IMR-90 (cell line): Measurements from ENCODE around the gene VWDE. TPM values are rescaled to one million over a fixed set of nuclear protein-coding genes. Genes with fewer than 3 reads are reported as not detected.

Source experiments
- ATAC-seq: fragments of 200-7000 bp; cut with Tn5 transposase; 2 replicates; pipeline ENCODE4 v1.9.1; 2020; ENCODE audit warnings: low read depth, mild to moderate bottlenecking, moderate library complexity
- BruUV-seq: library from RNA; stranded (reverse); fragments of 400-500 nt; replicated peaks from 2 replicates; lab custom pipeline; 2021; lab: Mats Ljungman, UMichigan
- CTCF ChIA-PET: fragments of 300-600 bp; formaldehyde crosslinking; extraction: SDS; loops from one replicate; lab custom pipeline; 2021; ENCODE audit warnings: antibody characterized with exemption; lab: Yijun Ruan, JAX
- POLR2A ChIA-PET: fragments of 300-600 bp; sonication (Branson Sonifier 250); formaldehyde crosslinking; loops from one replicate; lab custom pipeline; 2022; ENCODE audit warnings: antibody characterized with exemption; ENCODE audit not compliant: unreplicated experiment; lab: Charles Lee
- DNase-seq: peaks from one replicate; pipeline ENCODE4 v3.0.0; 2013
- H2AFZ ChIP-seq: replicated peaks from 2 replicates; pipeline ENCODE3; 2013; ENCODE audit warnings: low read length, mild to moderate bottlenecking; ENCODE audit not compliant: poor library complexity
- H2AK5ac ChIP-seq: 2 replicates; pipeline ENCODE4 v1.6.1; 2013; ENCODE audit warnings: low read depth, low read length, inconsistent platforms
- H2AK9ac ChIP-seq: replicated peaks from 2 replicates; pipeline ENCODE3; 2013; ENCODE audit warnings: mild to moderate bottlenecking, low read depth, low read length, moderate library complexity; ENCODE audit not compliant: poor library complexity
- H2BK120ac ChIP-seq: 2 replicates; pipeline ENCODE4 v1.6.1; 2013; ENCODE audit warnings: low read depth, low read length, inconsistent platforms
- H2BK15ac ChIP-seq: 3 replicates; pipeline ENCODE4 v1.6.1; 2013; ENCODE audit warnings: low read depth, low read length, inconsistent platforms
- H2BK20ac ChIP-seq: 2 replicates; pipeline ENCODE4 v1.6.1; 2013; ENCODE audit warnings: low read depth, mild to moderate bottlenecking, inconsistent platforms, low read length, moderate library complexity
- H2BK5ac ChIP-seq: 2 replicates; pipeline ENCODE4 v1.6.1; 2013; ENCODE audit warnings: mild to moderate bottlenecking, low read depth, low read length, inconsistent platforms; ENCODE audit not compliant: poor library complexity, severe bottlenecking
- H3K14ac ChIP-seq: replicated peaks from 2 replicates; pipeline ENCODE4 v1.6.1; 2013; ENCODE audit warnings: low read depth, low read length, inconsistent platforms
- H3K18ac ChIP-seq: 2 replicates; pipeline ENCODE4 v1.6.1; 2013; ENCODE audit warnings: low read depth, low read length, control low read depth
- H3K23ac ChIP-seq: 2 replicates; pipeline ENCODE4 v1.6.1; 2013; ENCODE audit warnings: low read depth, low read length, inconsistent platforms
- H3K27ac ChIP-seq: 2 replicates; pipeline ENCODE4 v1.5.1; 2013; ENCODE audit warnings: mild to moderate bottlenecking, control low read depth, low read length; ENCODE audit not compliant: insufficient read depth
- H3K27me3 ChIP-seq: 2 replicates; pipeline ENCODE4 v1.6.1; 2013; ENCODE audit warnings: low read length; ENCODE audit not compliant: control insufficient read depth, insufficient read depth
- H3K36me3 ChIP-seq: 2 replicates; pipeline ENCODE4 v1.6.1; 2013; ENCODE audit warnings: low read length, mixed read lengths; ENCODE audit not compliant: control insufficient read depth, insufficient read depth
- H3K4ac ChIP-seq: 2 replicates; pipeline ENCODE4 v1.6.1; 2013; ENCODE audit warnings: low read depth, low read length, inconsistent platforms
- H3K4me1 ChIP-seq: 2 replicates; pipeline ENCODE4 v1.6.1; 2013; ENCODE audit warnings: low read length, mixed read lengths; ENCODE audit not compliant: control insufficient read depth, insufficient read depth
- H3K4me2 ChIP-seq: 2 replicates; pipeline ENCODE4 v1.6.1; 2013; ENCODE audit warnings: low read depth, mild to moderate bottlenecking, control low read depth, low read length, moderate library complexity
- H3K4me3 ChIP-seq: 2 replicates; pipeline ENCODE4 v1.5.1; 2013; ENCODE audit warnings: low read depth, mild to moderate bottlenecking, control low read depth, low read length, moderate library complexity; ENCODE audit not compliant: insufficient read depth
- H3K56ac ChIP-seq: 2 replicates; pipeline ENCODE4 v1.6.1; 2013; ENCODE audit warnings: low read length, inconsistent platforms; ENCODE audit not compliant: insufficient read depth; ENCODE audit errors: extremely low read depth
- H3K79me1 ChIP-seq, 2 experiments: 2 replicates each; pipeline ENCODE4 v1.6.1; 2013; ENCODE audit warnings: low read length in 2 of 2, inconsistent platforms in 1 of 2, low read depth in 1 of 2
- H3K9ac ChIP-seq: 2 replicates; pipeline ENCODE4 v1.6.1; 2013; ENCODE audit warnings: low read depth, low read length, control low read depth
- H3K9me1 ChIP-seq: 2 replicates; pipeline ENCODE4 v1.6.1; 2013; ENCODE audit warnings: low read length, inconsistent platforms; ENCODE audit not compliant: insufficient read depth
- H3K9me3 ChIP-seq: 2 replicates; pipeline ENCODE4 v1.6.1; 2013; ENCODE audit warnings: low read length; ENCODE audit not compliant: control insufficient read depth, insufficient read depth
- H4K20me1 ChIP-seq: 2 replicates; pipeline ENCODE4 v1.6.1; 2013; ENCODE audit warnings: low read length, inconsistent platforms; ENCODE audit not compliant: insufficient read depth
- H4K5ac ChIP-seq: 2 replicates; pipeline ENCODE4 v1.6.1; 2013; ENCODE audit warnings: mild to moderate bottlenecking, low read depth, low read length, control low read depth
- H4K8ac ChIP-seq, 2 experiments: 2 replicates each; pipeline ENCODE4 v1.6.1; 2013; ENCODE audit warnings: low read depth in 2 of 2, low read length in 2 of 2, control low read depth in 1 of 2, inconsistent platforms in 1 of 2
- H4K91ac ChIP-seq: 2 replicates; pipeline ENCODE4 v1.6.1; 2013; ENCODE audit warnings: low read depth, low read length, inconsistent platforms; ENCODE audit not compliant: insufficient read depth
- MAFK ChIP-seq: IDR thresholded peaks from 2 replicates; pipeline ENCODE4 v1.6.1; 2012; ENCODE audit warnings: low read depth, low read length, improper control_type of control experiment
- MAZ ChIP-seq: IDR thresholded peaks from 2 replicates; pipeline ENCODE4 v1.6.1; 2012; ENCODE audit warnings: low read depth, mild to moderate bottlenecking, low read length, improper control_type of control experiment, moderate library complexity, borderline replicate concordance
- RAD21 ChIP-seq: IDR thresholded peaks from 2 replicates; pipeline ENCODE4 v1.6.1; 2012; ENCODE audit warnings: low read length, improper control_type of control experiment
- SMC3 ChIP-seq: fragments of 150-350 bp; IDR thresholded peaks from 2 replicates; pipeline ENCODE4 v1.6.1; 2016; ENCODE audit warnings: low read depth, mild to moderate bottlenecking, antibody characterized with exemption, low read length, moderate library complexity
- USF2 ChIP-seq: fragments of 150-350 bp; IDR thresholded peaks from 2 replicates; pipeline ENCODE4 v1.6.1; 2017; ENCODE audit warnings: mild to moderate bottlenecking, antibody characterized with exemption, low read length, low read depth
- WGBS, 2 experiments: methylation state at CpG; one replicate each; pipeline versions ENCODE4 v1.1.5 to v1.1.7; 2013; ENCODE audit warnings: missing lambda C conversion rate in 2 of 2; ENCODE audit not compliant: insufficient read length in 1 of 2; ENCODE audit errors: extremely low coverage in 2 of 2; 5-methylcytosine and 5-hydroxymethylcytosine counted together
- dilution Hi-C: fragments of 300-500 bp; cut with HindIII; formaldehyde crosslinking; loops from one replicate; pipeline ENCODE4 v1.14.3; 2018; ENCODE audit warnings: low sequenced_read_pairs; ENCODE audit not compliant: unreplicated experiment
- in situ Hi-C: fragments of 300-500 bp; cut with MboI; formaldehyde crosslinking; loops from 3 replicates; pipeline ENCODE4 v1.14.3; 2019; ENCODE audit warnings: low sequenced_read_pairs, inconsistent platforms, mixed read lengths
- intact Hi-C: fragments of 100-400 bp; cut with micrococcal nuclease; formaldehyde crosslinking; loops from 2 replicates; pipeline ENCODE4 v1.10.0; 2022
- polyA plus RNA-seq, 3 experiments: library from polyadenylated mRNA; depleted of rRNA; stranded (reverse); fragments of >200 nt; gene quantifications; 2 replicates each; pipeline ENCODE4 v1.2.3, GENCODE V29; 2012; ENCODE audit warnings: low replicate concordance in 1 of 3
- total RNA-seq: library from RNA; depleted of rRNA; stranded (reverse); fragments of >200 nt; gene quantifications from 2 replicates; pipeline ENCODE4 v1.2.3, GENCODE V29; 2012
- TF ChIP-seq, protein P1 (sequence below): conservative IDR thresholded peaks from 2 replicates; pipeline ENCODE4 v1.5.1; 2012; ENCODE audit warnings: mild to moderate bottlenecking, low read depth, low read length, improper control_type of control experiment

Gene VWDE
- total and polyA plus RNA-seq, 2 of the 4 experiments (the other 2 are of a cell fraction): 0.05 to 0.18 TPM

- ChIA-PET POLR2A (no interaction called here), CTCF (no interaction called here)
- Histone ChIP-seq H2AFZ (no peak overlapping the region), H4K91ac (no peak overlapping the region), H2BK5ac (no peak overlapping the region), H3K23ac (no peak overlapping the region), H3K9me1 (no peaks in the 10 kb centered on the region), H4K20me1 (no peaks in the 10 kb centered on the region), H4K5ac (no peak overlapping the region), H3K27ac (no peak overlapping the region), H3K4me3 (no peak overlapping the region), H3K18ac (no peak overlapping the region), H3K27me3 (no peaks in the 10 kb centered on the region), H3K56ac (no peak overlapping the region), H2BK15ac (no peak overlapping the region), H3K79me1 (no peaks in the 10 kb centered on the region), H3K4ac (no peak overlapping the region), H3K14ac (no peak overlapping the region), H2AK5ac (no peak overlapping the region), H3K36me3 (no peaks in the 10 kb centered on the region), H2BK20ac (no peak overlapping the region), H4K8ac (no peak overlapping the region), H2BK120ac (no peak overlapping the region), H3K4me1 (no peaks in the 10 kb centered on the region), H3K9me3 (no peaks in the 10 kb centered on the region), H3K4me2 (no peak overlapping the region), H2AK9ac (no peak overlapping the region), H3K9ac (no peak overlapping the region)
- WGBS, 2 experiments: no CpG with 5 or more reads among the region's 3 CpGs
- DNase-seq (no peak), ATAC-seq (no peak)
- no peak for TF ChIP-seq RAD21
- no peak for TF ChIP-seq USF2
- no peak for TF ChIP-seq MAZ
- no peak for TF ChIP-seq MAFK
- no peak for TF ChIP-seq SMC3
- TF ChIP-seq, protein P1, sequence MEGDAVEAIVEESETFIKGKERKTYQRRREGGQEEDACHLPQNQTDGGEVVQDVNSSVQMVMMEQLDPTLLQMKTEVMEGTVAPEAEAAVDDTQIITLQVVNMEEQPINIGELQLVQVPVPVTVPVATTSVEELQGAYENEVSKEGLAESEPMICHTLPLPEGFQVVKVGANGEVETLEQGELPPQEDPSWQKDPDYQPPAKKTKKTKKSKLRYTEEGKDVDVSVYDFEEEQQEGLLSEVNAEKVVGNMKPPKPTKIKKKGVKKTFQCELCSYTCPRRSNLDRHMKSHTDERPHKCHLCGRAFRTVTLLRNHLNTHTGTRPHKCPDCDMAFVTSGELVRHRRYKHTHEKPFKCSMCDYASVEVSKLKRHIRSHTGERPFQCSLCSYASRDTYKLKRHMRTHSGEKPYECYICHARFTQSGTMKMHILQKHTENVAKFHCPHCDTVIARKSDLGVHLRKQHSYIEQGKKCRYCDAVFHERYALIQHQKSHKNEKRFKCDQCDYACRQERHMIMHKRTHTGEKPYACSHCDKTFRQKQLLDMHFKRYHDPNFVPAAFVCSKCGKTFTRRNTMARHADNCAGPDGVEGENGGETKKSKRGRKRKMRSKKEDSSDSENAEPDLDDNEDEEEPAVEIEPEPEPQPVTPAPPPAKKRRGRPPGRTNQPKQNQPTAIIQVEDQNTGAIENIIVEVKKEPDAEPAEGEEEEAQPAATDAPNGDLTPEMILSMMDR: no peak
- in situ Hi-C loops (loop anchor here (25.0 kb wide), 1 partner anchor 880 kb away; no protein-coding TSS in a partner anchor), dilution Hi-C loops (no loop called here), intact Hi-C loops (no loop called here)
- BruUV-seq: no TSS peak
Observed at GRCh38 chr7:12316925-12317324, 86.7 kb downstream of the VWDE start.
